WTC11 (cell line): ENCODE data around the gene LAPTM4A. TPM values are rescaled to one million over a fixed set of nuclear protein-coding genes. Genes with fewer than 3 reads are reported as not detected.
"Not testable (repeated sequence)": the region's sequence is repeated elsewhere in the genome, so short reads cannot be mapped to it uniquely, and the experiment has no call there.

Experiments
- ATAC-seq: fragments of 200-7000 bp; cut with Tn5 transposase; 2 replicates; pipeline ENCODE4 v1.10.0; 2021; ENCODE audit warnings: mild to moderate bottlenecking, moderate library complexity
- CTCF ChIA-PET: fragments of 300-600 bp; sonication (Branson Sonifier 250); formaldehyde crosslinking; loops from one replicate; lab custom pipeline; 2021; ENCODE audit warnings: antibody characterized with exemption; lab: Charles Lee
- POLR2A ChIA-PET: fragments of 350-600 bp; sonication (Branson Sonifier 250); formaldehyde crosslinking; loops from one replicate; lab custom pipeline; 2021; ENCODE audit warnings: antibody characterized with exemption; lab: Charles Lee
- DNase-seq: peaks from one replicate; pipeline ENCODE4 v3.0.0; 2021; ENCODE audit warnings: low spot score
- H3K27ac Mint-ChIP-seq: 2 replicates; pipeline ENCODE4 v1.8.0; 2021; ENCODE audit warnings: mixed read lengths
- H3K27me3 Mint-ChIP-seq: 2 replicates; pipeline ENCODE4 v1.8.0; 2021; ENCODE audit warnings: low read depth, mild to moderate bottlenecking, moderate library complexity, mixed read lengths
- H3K36me3 Mint-ChIP-seq: 2 replicates; pipeline ENCODE4 v1.8.0; 2021; ENCODE audit warnings: mixed read lengths
- H3K4me1 Mint-ChIP-seq: 2 replicates; pipeline ENCODE4 v1.8.0; 2022; ENCODE audit warnings: mixed read lengths
- H3K4me3 Mint-ChIP-seq: 2 replicates; pipeline ENCODE4 v1.8.0; 2021; ENCODE audit warnings: mild to moderate bottlenecking, moderate library complexity, mixed read lengths
- H3K9me3 Mint-ChIP-seq: 2 replicates; pipeline ENCODE4 v1.8.0; 2021; ENCODE audit warnings: mixed read lengths
- ATF3 ChIP-seq: sonication (generic); formaldehyde crosslinking; conservative IDR thresholded peaks from 2 replicates; pipeline ENCODE4 v1.8.1; 2022; ENCODE audit warnings: mild to moderate bottlenecking, missing genetic modification reagents
- CDX4 ChIP-seq: fragments of 250-450 bp; sonication (Bioruptor Pico); IDR thresholded peaks from 2 replicates; pipeline ENCODE4 v1.9.0; 2021; ENCODE audit warnings: moderate library complexity, mild to moderate bottlenecking, inconsistent platforms, borderline replicate concordance
- CREM ChIP-seq: sonication (generic); formaldehyde crosslinking; IDR thresholded peaks from 2 replicates; pipeline ENCODE4 v1.8.1; 2022; ENCODE audit warnings: mild to moderate bottlenecking, missing genetic modification reagents, moderate library complexity
- FOXP4 ChIP-seq: sonication (generic); formaldehyde crosslinking; IDR thresholded peaks from 2 replicates; pipeline ENCODE4 v1.8.0; 2022; ENCODE audit warnings: mild to moderate bottlenecking, missing genetic modification reagents
- GABPB1 ChIP-seq: sonication (generic); formaldehyde crosslinking; IDR thresholded peaks from 2 replicates; pipeline ENCODE4 v1.8.1; 2023; ENCODE audit warnings: mild to moderate bottlenecking, missing genetic modification reagents
- IRF2 ChIP-seq: sonication (generic); formaldehyde crosslinking; IDR thresholded peaks from 2 replicates; pipeline ENCODE4 v1.8.0; 2022; ENCODE audit warnings: low read depth, missing genetic modification reagents, borderline replicate concordance
- MXD4 ChIP-seq: fragments of 250-450 bp; sonication (Bioruptor Pico); IDR thresholded peaks from 2 replicates; pipeline ENCODE4 v1.8.0; 2021; ENCODE audit warnings: mild to moderate bottlenecking, moderate library complexity, borderline replicate concordance
- NFE2L1 ChIP-seq: sonication (generic); formaldehyde crosslinking; IDR thresholded peaks from 2 replicates; pipeline ENCODE4 v1.8.1; 2023; ENCODE audit warnings: missing genetic modification reagents
- SMAD4 ChIP-seq: sonication (generic); formaldehyde crosslinking; IDR thresholded peaks from 2 replicates; pipeline ENCODE4 v1.8.0; 2022; ENCODE audit warnings: mild to moderate bottlenecking, missing genetic modification reagents
- TEAD4 ChIP-seq: sonication (generic); formaldehyde crosslinking; IDR thresholded peaks from 2 replicates; pipeline ENCODE4 v1.8.0; 2022; ENCODE audit warnings: mild to moderate bottlenecking, missing genetic modification reagents
- ZBTB43 ChIP-seq: sonication (generic); formaldehyde crosslinking; IDR thresholded peaks from 2 replicates; pipeline ENCODE4 v1.8.1; 2023; ENCODE audit warnings: mild to moderate bottlenecking, missing genetic modification reagents
- ZNF121 ChIP-seq: sonication (generic); formaldehyde crosslinking; IDR thresholded peaks from 2 replicates; pipeline ENCODE4 v1.8.0; 2023; ENCODE audit warnings: missing genetic modification reagents
- ZNF416 ChIP-seq: fragments of 250-450 bp; sonication (Bioruptor Pico); IDR thresholded peaks from 2 replicates; pipeline ENCODE4 v1.9.0; 2021; ENCODE audit warnings: mild to moderate bottlenecking, inconsistent platforms
- ZNF425 ChIP-seq: fragments of 250-450 bp; sonication (Bioruptor Pico); conservative IDR thresholded peaks from 2 replicates; pipeline ENCODE4 v1.9.0; 2021; ENCODE audit warnings: mild to moderate bottlenecking
- total RNA-seq: library from RNA; stranded (reverse); gene quantifications from 3 replicates; pipeline ENCODE4 v1.2.3, GENCODE V29; 2021
- TF ChIP-seq, protein P1 (sequence below): sonication (generic); formaldehyde crosslinking; IDR thresholded peaks from 2 replicates; pipeline ENCODE4 v1.8.0; 2023; ENCODE audit warnings: missing genetic modification reagents

LAPTM4A gene
- total RNA-seq, 1 experiment from 2014 or later: 163 TPM

- no peak for TF ChIP-seq ZNF425 (CRISPR knock-in tag)
- TF ChIP-seq, all 79 proteins: peak for 0
Observed at GRCh38 chr2:20089715-20090464, 38.5 kb upstream of the LAPTM4A start (continued).

DNA sequence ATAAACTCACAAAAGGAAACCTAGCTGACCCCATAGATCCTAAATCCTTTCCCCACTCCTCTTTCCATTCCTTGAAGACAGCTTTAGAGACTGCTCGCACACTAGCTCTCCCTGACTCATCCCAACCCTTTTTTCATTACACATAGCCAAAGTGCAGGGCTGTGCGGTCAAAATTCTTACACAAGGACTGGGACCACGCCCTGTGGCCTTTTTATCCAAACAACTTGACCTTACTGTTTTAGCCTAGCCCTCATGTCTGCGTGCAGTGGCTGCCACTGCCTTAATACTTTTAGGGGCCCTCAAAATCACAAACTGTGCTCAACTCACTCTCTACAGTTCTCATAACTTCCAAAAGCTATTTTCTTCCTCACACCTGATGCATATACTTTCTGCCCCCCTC lies 34.5 kb upstream of the LAPTM4A start:
- H3K27ac Mint-ChIP-seq, CTCF ChIA-PET, ATAC-seq, H3K4me3 Mint-ChIP-seq, H3K27me3 Mint-ChIP-seq, H3K4me1 Mint-ChIP-seq, POLR2A ChIA-PET, H3K36me3 Mint-ChIP-seq, DNase-seq, H3K9me3 Mint-ChIP-seq: not testable (repeated sequence)

GRCh38 chr2:20082812-20083211 lies 31.4 kb upstream of the LAPTM4A start:
- CTCF ChIA-PET: interaction anchor here (3.3 kb wide), 1 partner anchor 67 kb away, joined by 18 read pairs; no protein-coding TSS in a partner anchor
- POLR2A ChIA-PET, H3K27ac Mint-ChIP-seq: not testable (repeated sequence)

DNA sequence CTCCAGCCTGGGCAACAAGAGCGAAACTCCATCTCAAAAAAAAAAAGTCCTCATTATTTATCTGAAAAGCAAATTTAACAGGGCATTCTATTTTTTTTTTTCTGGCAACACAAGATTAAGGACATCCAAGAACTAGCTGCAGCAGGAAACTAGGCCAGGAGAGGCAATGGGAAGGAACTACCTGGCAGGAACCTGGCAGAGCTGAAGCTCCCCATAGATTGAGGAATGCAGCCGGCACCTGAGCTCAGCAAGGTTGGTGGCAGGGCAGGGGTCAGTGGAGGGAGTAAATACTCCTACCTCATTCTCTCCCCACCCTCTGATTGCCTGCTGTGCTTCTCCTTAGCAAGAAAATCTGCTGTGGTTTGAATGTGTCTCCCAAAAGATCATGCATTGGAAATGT lies 30.4 kb upstream of the LAPTM4A start:
- CTCF ChIA-PET: interaction anchor here (0.7 to 3.3 kb wide), 6 partner anchors 12 to 66 kb away, joined by 3 to 18 read pairs (median 3); no protein-coding TSS in a partner anchor
- TF ChIP-seq ZBTB43: no peak
- TF ChIP-seq ZNF425 (CRISPR knock-in tag): no peak
- TF ChIP-seq ATF3 (CRISPR knock-in tag): no peak
- TF ChIP-seq TEAD4 (CRISPR knock-in tag): no peak
- no peak for TF ChIP-seq NFE2L1 (CRISPR knock-in tag)
- no peak for TF ChIP-seq SMAD4
- TF ChIP-seq CDX4 (CRISPR knock-in tag): no peak
- TF ChIP-seq GABPB1 (CRISPR knock-in tag): no peak
- no peak for TF ChIP-seq MXD4 (CRISPR knock-in tag)
- TF ChIP-seq FOXP4 (CRISPR knock-in tag): no peak
- TF ChIP-seq, protein P1, sequence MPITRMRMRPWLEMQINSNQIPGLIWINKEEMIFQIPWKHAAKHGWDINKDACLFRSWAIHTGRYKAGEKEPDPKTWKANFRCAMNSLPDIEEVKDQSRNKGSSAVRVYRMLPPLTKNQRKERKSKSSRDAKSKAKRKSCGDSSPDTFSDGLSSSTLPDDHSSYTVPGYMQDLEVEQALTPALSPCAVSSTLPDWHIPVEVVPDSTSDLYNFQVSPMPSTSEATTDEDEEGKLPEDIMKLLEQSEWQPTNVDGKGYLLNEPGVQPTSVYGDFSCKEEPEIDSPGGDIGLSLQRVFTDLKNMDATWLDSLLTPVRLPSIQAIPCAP (CRISPR knock-in tag): no peak
- TF ChIP-seq ZNF416: no peak
- no peak for TF ChIP-seq CREM (CRISPR knock-in tag)
- no peak for TF ChIP-seq ZNF121 (CRISPR knock-in tag)
- no peak for TF ChIP-seq IRF2 (CRISPR knock-in tag)

More at GRCh38 chr2:20082812-20083211, 31.4 kb upstream of the LAPTM4A start:
- H3K9me3 Mint-ChIP-seq, H3K36me3 Mint-ChIP-seq, H3K27me3 Mint-ChIP-seq, ATAC-seq, H3K4me1 Mint-ChIP-seq, H3K4me3 Mint-ChIP-seq, DNase-seq: not testable (repeated sequence)

More for the DNA sequence above, 30.4 kb upstream of the LAPTM4A start:
- DNase-seq (no peak), ATAC-seq (peak; percentile 27; the same call in 1 of the 2 replicates)
- H3K9me3 Mint-ChIP-seq: peaks cover 11% of the 10 kb centered on the region; the same call in 1 of the 2 replicates
- H3K4me3 Mint-ChIP-seq: no peak overlapping the region
- H3K4me1 Mint-ChIP-seq: peaks cover 8% of the 10 kb centered on the region
- H3K27ac Mint-ChIP-seq: no peak overlapping the region
- no peaks in the 10 kb centered on the region; the same call in 1 of the 2 replicates for H3K27me3 Mint-ChIP-seq
- H3K36me3 Mint-ChIP-seq: no peaks in the 10 kb centered on the region
- POLR2A ChIA-PET: no interaction called here
